Activated T-helper 1 cell treated with Interleukin-2 at 50 U/mL for 16 hours (primary cell): ENCODE measurements around the gene VAMP3.

Experiments used
- DNase-seq: peaks from one replicate; pipeline ENCODE4 v3.0.0-alpha.2; 2020; ENCODE audit warnings: low read depth

Gene VAMP3

GRCh38 chr1:7813677-7814373, 42.7 kb downstream of the VAMP3 start:
- DNase-seq: no peak

GRCh38 chr1:7821282-7821681, 50.2 kb downstream of the VAMP3 start:
- no peak for DNase-seq

DNA sequence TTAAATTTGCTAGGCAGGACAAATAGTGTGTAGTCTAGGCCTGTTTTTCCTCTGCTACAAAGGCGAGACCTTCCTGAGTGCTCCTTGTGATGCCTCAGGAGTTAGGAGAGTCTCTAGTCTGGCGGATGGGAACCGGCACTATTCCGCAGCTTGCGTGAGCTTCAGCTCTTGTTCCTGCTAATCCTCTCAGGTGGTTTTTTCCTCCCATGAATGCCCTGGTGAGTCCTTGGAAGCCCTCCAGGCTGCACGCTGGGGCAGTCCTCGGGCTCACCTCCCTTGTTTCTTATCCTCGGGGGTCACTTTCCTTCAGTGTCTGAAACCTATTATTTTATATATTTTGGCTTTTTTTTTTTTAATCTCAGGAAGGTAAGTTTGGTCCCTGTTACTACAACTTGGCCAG, 53.6 kb downstream of the VAMP3 start:
- no peak for DNase-seq

GRCh38 chr1:7826363-7826762, 55.3 kb downstream of the VAMP3 start:
- DNase-seq: no peak

DNA sequence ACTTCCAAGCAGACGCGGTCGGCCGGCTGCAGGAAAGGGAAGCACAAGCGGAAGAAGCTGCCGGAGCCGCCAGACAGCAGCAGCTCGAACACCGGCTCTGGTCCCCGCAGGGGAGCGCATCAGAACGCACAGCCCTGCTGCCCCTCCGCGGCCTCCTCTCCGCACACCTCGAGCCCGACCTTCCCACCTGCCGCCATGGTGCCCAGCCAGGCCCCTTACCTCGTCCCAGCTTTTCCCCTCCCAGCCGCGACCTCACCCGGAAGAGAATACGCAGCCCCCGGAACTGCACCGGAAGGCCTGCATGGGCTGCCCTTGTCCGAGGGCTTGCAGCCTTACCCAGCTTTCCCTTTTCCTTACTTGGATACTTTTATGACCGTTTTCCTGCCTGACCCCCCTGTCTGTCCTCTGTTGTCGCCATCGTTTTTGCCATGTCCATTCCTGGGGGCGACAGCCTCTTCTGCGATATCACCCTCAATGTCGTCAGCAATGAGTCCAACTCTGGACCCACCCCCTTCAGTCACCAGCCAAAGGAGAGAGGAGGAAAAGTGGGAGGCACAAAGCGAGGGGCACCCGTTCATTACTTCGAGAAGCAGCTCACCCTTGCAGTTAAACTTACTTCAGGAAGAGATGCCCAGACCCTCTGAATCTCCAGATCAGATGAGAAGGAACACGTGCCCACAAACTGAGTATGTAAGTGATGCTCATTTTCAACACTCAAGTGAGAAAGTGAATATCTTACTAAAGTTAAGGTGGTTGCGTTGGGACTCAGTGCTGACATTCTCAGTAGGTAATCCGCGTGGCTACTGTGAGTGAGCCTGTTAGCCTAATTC, 56.2 kb downstream of the VAMP3 start:
- DNase-seq: peak; percentile 14
